ENCODE results near the gene KCTD12.

KCTD12 gene

GRCh38 chr13:76886005-76886291, 257 bp downstream of the KCTD12 start:
- FAIRE-seq: no peak

DNA sequence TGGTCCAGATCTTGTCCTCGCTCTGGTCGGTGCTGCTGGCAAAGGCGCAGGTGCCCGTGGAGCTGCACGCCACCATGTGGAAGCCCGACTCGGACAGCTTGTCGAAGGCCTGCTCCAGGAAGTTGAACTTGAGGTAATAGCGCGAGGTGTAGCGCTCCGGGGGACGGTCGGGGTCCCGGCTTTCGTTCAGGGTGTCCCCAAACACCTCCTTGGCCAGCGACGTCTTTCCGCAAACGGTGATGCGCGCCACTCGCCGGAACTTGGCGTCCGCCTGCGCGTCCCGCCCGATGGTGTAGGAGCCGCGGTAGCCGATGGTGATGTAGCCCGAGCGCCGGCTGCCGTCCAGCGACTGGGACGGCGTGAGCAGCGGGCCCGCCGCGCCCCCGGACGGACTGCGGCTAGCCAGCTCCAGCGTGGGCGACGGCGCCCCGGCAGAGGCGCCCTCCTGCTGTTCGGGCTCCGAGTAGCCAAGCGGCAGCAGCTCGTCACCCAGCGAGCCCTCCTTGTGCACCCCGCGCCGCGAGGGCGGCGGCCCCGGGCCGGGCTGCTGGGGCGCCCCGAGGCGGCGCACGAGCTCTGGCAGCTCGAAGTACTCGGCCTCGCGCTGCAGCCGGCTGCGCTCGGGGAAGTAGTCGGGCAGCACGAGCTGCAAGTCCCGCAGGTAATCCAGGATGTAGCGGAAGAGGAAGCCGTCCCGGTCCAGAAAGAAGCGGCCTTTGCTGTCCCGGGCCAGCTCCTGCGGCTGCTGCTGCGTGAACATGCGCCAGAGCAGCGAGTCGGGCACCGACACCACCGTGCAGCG, 801 bp downstream of the KCTD12 start:
- FAIRE-seq: no peak

GRCh38 chr13:76884907-76885202, 1.4 kb downstream of the KCTD12 start:
- no peak for FAIRE-seq

- FAIRE-seq: no peak
Observed at GRCh38 chr13:76884186-76884906, 1.9 kb downstream of the KCTD12 start.

DNA sequence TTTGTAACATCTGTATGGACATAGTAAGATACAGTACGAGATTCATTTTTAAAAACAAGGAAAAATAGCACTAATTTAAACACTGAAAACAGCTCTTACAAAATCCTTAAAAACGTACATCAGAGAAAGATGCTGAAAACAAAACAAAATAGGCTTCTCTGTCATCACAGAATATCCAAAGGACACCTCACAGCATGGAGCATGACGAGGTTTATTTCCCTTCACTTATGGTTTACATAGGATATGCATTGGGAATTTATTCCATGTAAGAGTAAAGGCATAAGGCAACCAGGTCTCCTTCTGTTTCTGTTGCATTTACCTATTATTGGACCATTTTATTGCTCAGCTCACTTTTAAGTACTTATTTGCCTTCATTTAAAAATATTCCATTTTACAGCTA, 3.0 kb downstream of the KCTD12 start:
- no peak for FAIRE-seq

DNA sequence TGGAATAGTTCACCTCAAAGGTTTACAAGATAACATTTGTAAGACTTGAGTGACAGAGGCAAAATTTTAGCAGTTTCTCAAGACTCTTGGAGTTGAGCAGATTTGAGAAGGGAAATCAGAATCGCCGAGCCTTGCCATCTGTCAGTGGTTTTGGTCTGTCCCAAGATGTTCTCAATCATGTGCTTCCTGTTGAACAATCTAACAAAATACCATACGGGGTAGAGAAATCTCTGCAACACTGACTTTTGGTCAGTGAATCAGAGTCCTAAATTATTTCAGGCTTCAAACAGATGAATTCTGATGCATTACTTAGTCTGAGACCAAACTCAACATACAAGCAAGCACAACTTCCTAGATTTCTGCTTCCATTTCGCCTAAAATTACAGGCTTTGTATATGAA, 3.8 kb downstream of the KCTD12 start:
- FAIRE-seq: no peak

- no peak for FAIRE-seq
Observed at GRCh38 chr13:76879883-76880270, 6.3 kb downstream of the KCTD12 start.

GRCh38 chr13:76879203-76879882, 6.9 kb downstream of the KCTD12 start:
- no peak for FAIRE-seq

DNA sequence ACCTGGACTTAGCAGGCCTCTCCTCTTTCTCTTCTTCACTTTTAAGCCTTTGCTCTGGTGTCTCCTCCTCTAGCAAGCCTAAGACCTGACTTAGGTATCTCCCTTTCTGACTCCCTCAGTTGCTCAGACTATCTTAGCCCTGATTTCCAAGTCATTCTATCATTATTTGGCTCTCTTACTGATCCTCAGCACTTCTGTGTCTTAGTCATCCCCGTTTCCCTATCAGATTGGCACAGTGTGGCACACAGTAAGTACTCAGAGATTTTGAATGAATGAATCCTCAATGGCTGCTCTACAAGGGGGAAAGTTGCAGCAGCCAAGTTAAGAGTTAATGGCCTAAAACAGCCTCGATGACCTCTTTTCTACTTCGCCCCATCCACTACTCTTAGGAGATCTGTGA, 8.2 kb downstream of the KCTD12 start:
- FAIRE-seq: no peak

- no peak for FAIRE-seq
Observed at GRCh38 chr13:76875271-76875815, 10.9 kb downstream of the KCTD12 start.

DNA sequence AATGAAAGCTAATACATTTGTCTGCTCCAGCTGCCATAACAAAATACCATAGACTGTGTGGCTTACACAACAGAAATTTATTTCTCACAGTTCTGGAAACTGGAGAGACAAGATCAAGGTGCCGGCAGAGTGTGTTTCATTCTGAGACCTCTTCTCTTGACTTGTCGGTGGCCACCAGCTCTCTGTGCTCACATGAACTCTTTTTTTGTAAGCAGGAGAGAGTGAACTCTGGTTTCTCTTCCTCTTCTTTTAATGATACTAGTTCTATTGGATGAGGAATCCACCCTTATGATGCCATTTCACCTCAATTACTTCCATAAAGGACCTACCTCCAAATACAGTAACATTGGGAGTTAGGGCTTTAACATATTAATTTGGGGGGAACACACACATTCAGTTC, 11.7 kb downstream of the KCTD12 start:
- no peak for FAIRE-seq

- no peak for FAIRE-seq
Observed at GRCh38 chr13:76873445-76873844, 12.8 kb downstream of the KCTD12 start.

DNA sequence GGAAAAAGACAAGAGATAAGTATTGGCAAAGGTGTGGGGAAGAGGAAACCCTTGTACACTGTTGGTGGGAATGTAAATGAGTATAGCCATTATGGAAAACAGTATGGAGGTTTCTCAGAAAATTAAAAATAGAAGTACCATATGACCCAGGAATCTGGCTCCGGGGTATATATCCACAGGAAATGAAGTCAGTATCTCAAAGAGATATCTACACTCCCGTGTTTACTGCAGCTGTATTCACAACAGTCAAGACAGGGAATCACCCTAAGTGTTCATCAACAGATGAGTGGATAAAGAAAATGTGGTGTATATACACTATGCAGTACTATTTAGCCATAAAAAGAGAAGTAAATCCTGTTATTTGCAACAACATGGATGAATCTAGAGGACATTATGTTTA, 13.5 kb downstream of the KCTD12 start:
- FAIRE-seq: no peak

DNA sequence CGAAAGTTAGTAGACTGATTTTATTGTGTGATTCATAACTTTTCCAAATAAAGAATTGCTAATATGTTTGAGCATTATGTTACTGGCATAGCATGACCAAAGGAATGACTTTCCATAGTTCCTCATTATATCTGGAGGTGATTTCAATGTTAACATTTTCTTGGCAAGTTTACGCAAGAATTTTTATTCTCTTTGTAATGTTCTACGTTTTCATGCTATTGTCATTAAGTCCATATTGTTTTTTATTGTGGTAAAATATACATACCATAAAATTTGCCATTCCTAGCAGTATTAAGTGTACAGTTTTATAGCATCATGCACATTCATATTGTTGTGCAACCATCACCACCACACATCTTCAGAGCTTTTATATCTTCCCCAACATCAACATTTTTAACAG, 14.8 kb downstream of the KCTD12 start:
- no peak for FAIRE-seq

DNA sequence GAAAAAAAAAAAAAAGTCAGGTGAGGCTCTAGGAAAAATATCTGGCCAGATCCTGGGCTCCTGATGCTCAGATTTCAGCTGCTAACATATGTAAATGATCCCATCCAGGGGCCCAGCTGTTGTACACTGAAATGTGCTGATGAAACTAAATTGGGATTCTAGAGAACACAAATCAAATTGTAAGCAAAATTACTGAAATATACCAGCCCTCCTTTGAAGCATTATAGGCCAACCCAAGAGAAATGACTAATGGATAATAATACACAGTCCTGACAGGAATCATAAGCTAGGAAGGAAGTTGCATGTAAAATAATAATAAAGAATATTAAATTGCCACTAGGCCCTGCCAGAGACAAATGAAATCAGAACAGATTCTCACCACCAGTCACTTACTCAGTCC, 17.8 kb downstream of the KCTD12 start:
- no peak for FAIRE-seq

- no peak for FAIRE-seq
Observed at GRCh38 chr13:76865996-76866503, 20.2 kb downstream of the KCTD12 start.

DNA sequence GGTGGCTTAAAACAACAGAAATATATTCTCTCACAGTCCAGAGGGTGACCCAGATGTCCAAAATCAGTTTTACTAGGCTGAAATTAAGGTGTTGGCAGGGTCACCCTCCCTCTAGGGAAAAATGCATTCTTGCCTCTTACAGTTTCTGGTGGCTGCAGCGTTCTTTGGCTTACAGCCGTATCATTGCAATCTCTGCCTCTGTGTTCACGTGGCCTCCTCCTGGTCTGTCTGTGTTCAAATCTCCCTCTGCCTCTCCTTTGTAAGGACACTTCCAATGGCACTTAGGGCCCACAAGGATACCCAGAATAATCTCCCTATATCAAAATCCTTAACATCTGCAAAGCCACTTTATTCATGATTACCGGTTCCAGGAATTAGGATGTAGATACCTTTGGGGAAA, 21.1 kb downstream of the KCTD12 start:
- no peak for FAIRE-seq

DNA sequence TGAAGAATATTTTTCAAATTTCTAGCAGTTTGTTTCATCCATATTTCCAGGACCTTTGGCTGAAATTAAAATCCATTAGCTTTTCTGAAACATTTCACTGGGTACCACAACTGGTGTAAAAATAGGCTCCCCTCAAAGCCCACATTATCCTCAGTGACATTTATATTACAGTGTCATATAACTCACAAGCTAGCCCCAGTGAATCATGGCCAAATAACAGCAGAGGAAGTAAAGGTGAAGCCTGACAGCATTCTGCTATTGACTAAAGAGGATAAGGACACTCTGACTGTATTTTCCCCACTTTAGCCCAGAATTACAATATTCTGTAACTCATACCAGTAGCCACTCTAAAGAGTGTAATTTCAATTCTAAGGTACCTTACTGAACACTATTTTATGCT, 21.9 kb downstream of the KCTD12 start:
- FAIRE-seq: no peak

- no peak for FAIRE-seq
Observed at GRCh38 chr13:76863022-76863421, 23.2 kb downstream of the KCTD12 start.

DNA sequence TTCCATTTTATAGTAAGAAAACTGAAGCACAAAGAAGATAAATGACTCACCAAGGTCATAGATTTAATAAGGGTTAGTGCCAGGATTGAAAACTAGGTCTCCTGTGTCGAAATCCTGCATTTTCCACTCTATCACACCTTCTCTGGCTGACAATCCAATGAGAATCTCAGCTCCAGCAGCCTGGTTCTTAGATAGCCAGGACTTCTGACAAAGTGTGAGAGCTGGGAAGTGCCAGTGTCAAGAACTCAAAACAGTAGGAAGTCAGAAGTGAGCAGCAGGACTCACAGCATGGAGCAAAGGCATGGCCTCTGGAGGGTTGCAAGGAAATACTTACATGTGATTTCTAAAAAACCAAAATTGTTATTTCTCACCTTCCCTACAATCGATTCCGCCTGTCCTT, 24.3 kb downstream of the KCTD12 start:
- no peak for FAIRE-seq

DNA sequence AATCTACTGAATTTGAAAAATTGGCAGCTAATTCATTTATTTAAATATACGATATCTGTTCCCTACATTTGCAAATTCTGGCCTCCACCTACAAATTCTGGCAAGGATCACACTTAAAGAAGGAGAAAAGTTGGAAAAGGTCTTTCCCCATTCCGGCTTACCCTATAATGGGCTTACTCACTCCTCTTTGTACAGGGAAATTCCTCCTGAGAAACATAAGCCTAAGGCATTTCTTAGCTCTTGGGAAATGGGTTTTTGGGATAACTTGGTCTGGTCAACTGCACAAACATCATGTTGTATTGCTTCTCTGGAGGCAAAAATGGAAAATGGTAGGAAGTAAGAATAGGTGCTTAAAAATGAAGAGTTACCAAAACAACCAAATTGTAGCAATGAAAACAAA, 25.5 kb downstream of the KCTD12 start:
- FAIRE-seq: no peak

DNA sequence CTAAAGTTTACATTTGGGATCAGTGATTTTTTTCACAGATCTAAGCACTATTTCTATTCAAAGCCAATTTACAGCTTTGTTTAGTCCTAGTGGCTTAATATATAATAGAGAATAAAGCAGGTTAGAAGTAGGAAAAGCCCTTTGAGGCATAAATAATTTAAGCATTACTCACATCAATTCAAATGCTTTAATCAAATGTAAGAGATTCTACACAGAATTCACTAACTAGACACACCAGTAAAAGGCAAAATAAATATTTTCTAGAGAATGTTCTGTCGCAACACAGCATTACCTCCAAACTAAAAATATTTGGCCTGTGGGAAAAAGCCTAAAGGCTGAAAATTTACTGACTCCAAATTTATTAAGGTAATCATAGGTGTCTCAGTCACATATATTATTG, 31.3 kb downstream of the KCTD12 start:
- no peak for FAIRE-seq

DNA sequence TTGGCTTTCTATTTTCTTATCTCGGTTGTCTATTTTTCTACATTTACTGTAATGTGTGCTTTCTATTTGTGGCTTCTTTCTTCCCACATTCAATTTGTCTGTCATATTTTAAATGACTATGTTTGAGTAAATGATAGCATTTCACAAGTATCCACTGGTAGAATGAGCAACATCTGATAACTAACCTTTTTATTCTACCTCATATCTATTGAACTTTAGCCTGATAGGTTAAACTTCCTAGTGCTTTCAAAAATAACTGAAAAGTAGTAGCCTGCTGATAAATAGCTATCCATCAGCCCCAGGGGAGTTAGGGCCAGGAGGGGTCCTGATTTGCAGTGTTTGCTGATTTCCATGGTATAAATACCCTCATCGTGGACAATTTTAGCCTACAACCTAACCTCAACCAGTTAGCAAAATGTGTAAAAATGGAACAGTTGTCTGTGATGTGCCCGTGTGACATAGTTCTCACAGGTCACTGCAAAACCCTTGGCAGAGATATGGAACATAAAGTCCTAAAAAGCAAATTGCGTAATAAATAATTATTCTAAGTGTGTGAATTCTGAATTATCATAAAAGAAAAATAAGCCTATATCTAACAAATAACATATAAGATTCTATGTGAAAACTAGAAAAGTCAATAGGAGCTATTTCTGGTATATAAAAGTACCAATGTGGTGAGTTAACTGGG, 32.1 kb downstream of the KCTD12 start:
- no peak for FAIRE-seq
